ENCODE results near the gene CELA3A.
A peak's percentile ranks its signal among the peaks of the same experiment; 100 is the strongest.

Gene CELA3A

GRCh38 chr1:22053017-22053860 is 51.8 kb downstream of the CELA3A start:
- peak; percentile 30 for DNase-seq (ENCODE audit: insufficient read length, low spot score)
- no peak for FAIRE-seq
- TF ChIP-seq POLR2A (IDR thresholded peaks at IDR 0.05; ENCODE audit: low read depth, low read length): no peak

- DNase-seq (ENCODE audit: insufficient read length, low spot score) (no peak), FAIRE-seq (no peak)
- no peak for TF ChIP-seq POLR2A (IDR thresholded peaks at IDR 0.05; ENCODE audit: low read depth, low read length)
Measured at GRCh38 chr1:22053861-22054770, 52.7 kb downstream of the CELA3A start.

- DNase-seq (ENCODE audit: insufficient read length, low spot score) (no peak), FAIRE-seq (no peak)
- TF ChIP-seq POLR2A (IDR thresholded peaks at IDR 0.05; ENCODE audit: low read depth, low read length): no peak
Measured at GRCh38 chr1:22055463-22055862, 54.0 kb downstream of the CELA3A start.

GRCh38 chr1:22056043-22056442 is 54.6 kb downstream of the CELA3A start:
- no peak for DNase-seq (ENCODE audit: insufficient read length, low spot score)
- no peak for TF ChIP-seq POLR2A (IDR thresholded peaks at IDR 0.05; ENCODE audit: low read depth, low read length)
- no peak for FAIRE-seq

- no peak for TF ChIP-seq POLR2A (IDR thresholded peaks at IDR 0.05; ENCODE audit: low read depth, low read length)
- no peak for DNase-seq (ENCODE audit: insufficient read length, low spot score)
- FAIRE-seq: no peak
Measured at GRCh38 chr1:22056936-22057335, 55.5 kb downstream of the CELA3A start.

- no peak for TF ChIP-seq POLR2A (IDR thresholded peaks at IDR 0.05; ENCODE audit: low read depth, low read length)
- FAIRE-seq (no peak), DNase-seq (ENCODE audit: insufficient read length, low spot score) (no peak)
Measured at GRCh38 chr1:22057861-22058260, 56.4 kb downstream of the CELA3A start.

All from H54 (cell line).